GM12892 (cell line): ENCODE data around the gene ULBP2.

Experiments used
- POLR2A ChIP-seq: IDR thresholded peaks from 2 replicates; pipeline ENCODE4 v1.6.1; 2011; ENCODE audit warnings: low read depth, low read length, control low read depth
- POLR2AphosphoS5 ChIP-seq: IDR thresholded peaks from 2 replicates; pipeline ENCODE4 v1.6.1; 2011; ENCODE audit warnings: low read depth, low read length, control low read depth
- TAF1 ChIP-seq: IDR thresholded peaks from 2 replicates; pipeline ENCODE4 v1.6.1; 2011; ENCODE audit warnings: low read depth, mild to moderate bottlenecking, control low read depth, low read length, borderline replicate concordance

DNA sequence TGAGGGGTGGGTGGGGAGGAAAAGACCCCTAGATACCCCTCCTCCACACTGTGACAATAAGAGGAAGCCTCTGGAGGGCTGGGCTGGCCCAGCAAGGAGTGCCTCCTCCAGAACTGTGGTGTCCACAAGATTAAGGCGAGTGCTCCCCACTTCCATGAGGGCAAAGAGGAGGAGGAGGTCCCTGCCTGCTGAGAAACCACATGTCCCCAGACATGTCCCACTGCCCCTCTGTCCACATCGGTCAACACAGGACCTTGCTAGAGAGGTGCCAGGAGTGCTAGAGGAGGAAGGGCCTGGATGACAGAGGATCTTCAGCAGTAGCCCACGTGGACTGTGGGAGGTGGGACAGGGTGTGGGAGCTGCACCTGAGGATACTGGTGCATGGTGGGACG is 22.0 kb upstream of the ULBP2 start:
- TF ChIP-seq POLR2A, result no peak
- TF ChIP-seq TAF1, result no peak
- no peak for TF ChIP-seq POLR2AphosphoS5
